ENCODE results near the gene DCST1.

The DCST1 gene

GRCh38 chr1:155000411-155000725 lies 33.3 kb upstream of the DCST1 start:
- no peak for TF ChIP-seq FOXP2 (optimal IDR thresholded peaks at IDR 0.05; ENCODE audit: borderline replicate concordance, extremely low read depth, extremely low read length, insufficient read depth)
- TF ChIP-seq TAF1 (IDR thresholded peaks at IDR 0.05; ENCODE audit: borderline replicate concordance, insufficient read depth, low read length) = no peak
- TF ChIP-seq, protein P1, sequence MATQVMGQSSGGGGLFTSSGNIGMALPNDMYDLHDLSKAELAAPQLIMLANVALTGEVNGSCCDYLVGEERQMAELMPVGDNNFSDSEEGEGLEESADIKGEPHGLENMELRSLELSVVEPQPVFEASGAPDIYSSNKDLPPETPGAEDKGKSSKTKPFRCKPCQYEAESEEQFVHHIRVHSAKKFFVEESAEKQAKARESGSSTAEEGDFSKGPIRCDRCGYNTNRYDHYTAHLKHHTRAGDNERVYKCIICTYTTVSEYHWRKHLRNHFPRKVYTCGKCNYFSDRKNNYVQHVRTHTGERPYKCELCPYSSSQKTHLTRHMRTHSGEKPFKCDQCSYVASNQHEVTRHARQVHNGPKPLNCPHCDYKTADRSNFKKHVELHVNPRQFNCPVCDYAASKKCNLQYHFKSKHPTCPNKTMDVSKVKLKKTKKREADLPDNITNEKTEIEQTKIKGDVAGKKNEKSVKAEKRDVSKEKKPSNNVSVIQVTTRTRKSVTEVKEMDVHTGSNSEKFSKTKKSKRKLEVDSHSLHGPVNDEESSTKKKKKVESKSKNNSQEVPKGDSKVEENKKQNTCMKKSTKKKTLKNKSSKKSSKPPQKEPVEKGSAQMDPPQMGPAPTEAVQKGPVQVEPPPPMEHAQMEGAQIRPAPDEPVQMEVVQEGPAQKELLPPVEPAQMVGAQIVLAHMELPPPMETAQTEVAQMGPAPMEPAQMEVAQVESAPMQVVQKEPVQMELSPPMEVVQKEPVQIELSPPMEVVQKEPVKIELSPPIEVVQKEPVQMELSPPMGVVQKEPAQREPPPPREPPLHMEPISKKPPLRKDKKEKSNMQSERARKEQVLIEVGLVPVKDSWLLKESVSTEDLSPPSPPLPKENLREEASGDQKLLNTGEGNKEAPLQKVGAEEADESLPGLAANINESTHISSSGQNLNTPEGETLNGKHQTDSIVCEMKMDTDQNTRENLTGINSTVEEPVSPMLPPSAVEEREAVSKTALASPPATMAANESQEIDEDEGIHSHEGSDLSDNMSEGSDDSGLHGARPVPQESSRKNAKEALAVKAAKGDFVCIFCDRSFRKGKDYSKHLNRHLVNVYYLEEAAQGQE (IDR thresholded peaks at IDR 0.05; ENCODE audit: insufficient read depth in 1 of 2, low read depth in 2 of 2, low read length in 2 of 2) = no peak
- no peak for TF ChIP-seq SIN3A (IDR thresholded peaks at IDR 0.05; ENCODE audit: borderline replicate concordance, insufficient read depth, low read length)
- TF ChIP-seq POLR2AphosphoS5 (IDR thresholded peaks at IDR 0.05; ENCODE audit: low read depth, low read length) = no peak

DNA sequence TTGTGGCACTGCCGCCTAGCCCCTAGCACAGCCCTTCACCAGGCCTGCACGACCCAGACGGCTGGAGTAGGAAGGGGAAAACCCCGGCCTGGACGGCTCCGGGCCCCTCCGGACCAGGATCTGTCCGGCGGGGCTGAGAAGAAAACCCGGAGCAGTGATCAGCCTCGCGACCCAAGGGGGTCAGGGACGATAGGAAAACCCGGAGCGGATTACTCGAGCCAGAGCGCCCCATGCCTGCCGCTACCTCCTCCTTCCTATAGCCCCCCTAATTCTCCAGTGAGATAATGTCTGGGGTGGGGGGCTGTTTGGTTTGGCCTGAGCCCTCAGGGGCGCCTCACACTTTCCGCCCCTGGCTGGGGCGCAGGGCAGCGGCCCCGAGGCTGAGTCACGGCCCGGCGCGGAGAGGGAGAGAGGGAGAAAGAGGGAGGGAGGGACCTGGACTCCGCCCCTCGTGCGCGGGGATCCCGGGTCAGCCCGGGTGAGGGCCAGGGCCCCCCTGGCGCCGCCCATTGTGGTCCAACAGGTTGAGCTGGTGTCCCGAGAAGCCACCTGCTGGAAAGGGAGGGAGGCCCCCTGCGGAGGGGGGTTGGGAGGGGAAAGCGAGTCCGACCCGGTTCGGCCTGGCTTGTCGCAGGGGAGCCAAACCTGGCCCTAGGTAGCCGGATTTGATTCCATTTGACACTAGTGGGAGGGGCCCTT lies 32.7 kb upstream of the DCST1 start:
- TF ChIP-seq TAF1 (IDR thresholded peaks at IDR 0.05; ENCODE audit: borderline replicate concordance, insufficient read depth, low read length) = peak; percentile 70; the same call in 1 of the 2 replicates
- peak; percentile 53; the same call in 1 of the 2 replicates for TF ChIP-seq POLR2AphosphoS5 (IDR thresholded peaks at IDR 0.05; ENCODE audit: low read depth, low read length)
- TF ChIP-seq SIN3A (IDR thresholded peaks at IDR 0.05; ENCODE audit: borderline replicate concordance, insufficient read depth, low read length) = no peak
- TF ChIP-seq, protein P1 (IDR thresholded peaks at IDR 0.05; ENCODE audit: insufficient read depth in 1 of 2, low read depth in 2 of 2, low read length in 2 of 2) = no peak
- TF ChIP-seq FOXP2 (optimal IDR thresholded peaks at IDR 0.05; ENCODE audit: borderline replicate concordance, extremely low read depth, extremely low read length, insufficient read depth) = no peak

GRCh38 chr1:155001425-155001674 lies 32.3 kb upstream of the DCST1 start:
- TF ChIP-seq TAF1 (IDR thresholded peaks at IDR 0.05; ENCODE audit: borderline replicate concordance, insufficient read depth, low read length) (no peak), FOXP2 (optimal IDR thresholded peaks at IDR 0.05; ENCODE audit: borderline replicate concordance, extremely low read depth, extremely low read length, insufficient read depth) (no peak), POLR2AphosphoS5 (IDR thresholded peaks at IDR 0.05; ENCODE audit: low read depth, low read length) (no peak), SIN3A (IDR thresholded peaks at IDR 0.05; ENCODE audit: borderline replicate concordance, insufficient read depth, low read length) (no peak)
- TF ChIP-seq, protein P1 (IDR thresholded peaks at IDR 0.05; ENCODE audit: insufficient read depth in 1 of 2, low read depth in 2 of 2, low read length in 2 of 2) = no peak

DNA sequence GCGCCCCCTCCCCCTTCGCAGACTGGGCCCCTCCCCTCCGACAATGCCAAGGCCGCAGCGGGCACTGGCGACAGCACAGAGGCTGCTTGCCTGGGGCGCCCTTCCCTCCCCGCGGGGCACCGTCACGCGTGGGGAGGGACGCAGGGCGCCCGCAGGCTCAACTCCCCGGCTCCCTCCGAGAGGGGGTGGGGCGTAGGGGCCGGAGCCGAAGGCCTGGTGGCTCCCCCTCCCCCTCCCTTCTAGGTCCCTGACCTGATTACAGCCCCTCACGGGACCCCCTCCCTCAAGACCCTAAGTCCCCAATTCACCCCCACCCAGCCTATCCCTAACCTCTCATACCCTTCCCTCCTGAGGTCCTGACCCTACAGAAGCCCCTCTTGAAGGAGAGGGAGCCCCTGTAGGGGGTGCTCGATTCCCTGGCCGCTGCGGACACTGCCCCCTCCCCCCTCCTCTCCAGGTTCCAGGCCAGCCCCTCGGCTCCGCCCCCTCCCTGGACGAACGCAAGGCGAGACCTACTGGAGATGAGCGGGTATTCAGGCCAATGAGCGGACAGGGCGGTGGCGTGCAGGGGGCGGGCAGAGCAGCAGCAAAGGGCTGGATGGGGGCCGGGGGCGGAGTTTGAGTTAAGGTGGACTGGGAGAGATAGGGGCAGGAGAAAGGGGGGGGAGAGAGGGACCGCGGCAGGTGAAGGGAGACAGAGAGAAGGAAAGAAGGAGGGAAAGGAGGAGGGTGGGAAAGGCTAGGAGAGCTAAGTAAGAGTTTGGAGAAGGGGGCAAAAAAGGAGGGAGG lies 31.8 kb upstream of the DCST1 start:
- TF ChIP-seq, protein P1 (IDR thresholded peaks at IDR 0.05; ENCODE audit: insufficient read depth in 1 of 2, low read depth in 2 of 2, low read length in 2 of 2) = no peak
- TF ChIP-seq POLR2AphosphoS5 (IDR thresholded peaks at IDR 0.05; ENCODE audit: low read depth, low read length) = no peak
- no peak for TF ChIP-seq SIN3A (IDR thresholded peaks at IDR 0.05; ENCODE audit: borderline replicate concordance, insufficient read depth, low read length)
- TF ChIP-seq TAF1 (IDR thresholded peaks at IDR 0.05; ENCODE audit: borderline replicate concordance, insufficient read depth, low read length) = no peak
- no peak for TF ChIP-seq FOXP2 (optimal IDR thresholded peaks at IDR 0.05; ENCODE audit: borderline replicate concordance, extremely low read depth, extremely low read length, insufficient read depth)

Data from PFSK-1 (cell line).